ENCODE data around the gene GTF2H2C. TPM values are rescaled to one million over a fixed set of nuclear protein-coding genes. Genes with fewer than 3 reads are reported as not detected.
"Not testable (repeated sequence)": the region's sequence is repeated elsewhere in the genome, so short reads cannot be mapped to it uniquely, and the experiment has no call there.

The GTF2H2C gene
- 39.4 and 44.2 TPM in 2 replicates for polyA plus RNA-seq (2014; cell fraction: cytosol; rRNA removed)
- 37.5 and 39.4 TPM in 2 replicates for polyA plus RNA-seq (2014; cell fraction: nucleus; rRNA removed)

GRCh38 chr5:69559908-69560330, at the start of gene GTF2H2C:
Gene GTF2H2C, plus strand, starts transcription at chr5:69560191. Its CDS starts 4,942 bp downstream, at chr5:69565133.
- DNase-seq (ENCODE audit: low spot score): peak; percentile 74

- no peak for DNase-seq (ENCODE audit: low spot score)
Observed at GRCh38 chr5:69510694-69511093, 49.3 kb upstream of the GTF2H2C start.

GRCh38 chr5:69512740-69513260, 47.2 kb upstream of the GTF2H2C start:
- no peak for DNase-seq (ENCODE audit: low spot score)

GRCh38 chr5:69515570-69515969, 44.4 kb upstream of the GTF2H2C start:
- not testable (repeated sequence) for DNase-seq (ENCODE audit: low spot score)

GRCh38 chr5:69516769-69517168, 43.2 kb upstream of the GTF2H2C start:
- DNase-seq (ENCODE audit: low spot score): no peak

GRCh38 chr5:69517763-69518212, 42.2 kb upstream of the GTF2H2C start:
- no peak for DNase-seq (ENCODE audit: low spot score)

- no peak for DNase-seq (ENCODE audit: low spot score)
Observed at GRCh38 chr5:69519285-69519684, 40.7 kb upstream of the GTF2H2C start.

GRCh38 chr5:69522035-69522434, 38.0 kb upstream of the GTF2H2C start:
- DNase-seq (ENCODE audit: low spot score): no peak

GRCh38 chr5:69525490-69525889, 34.5 kb upstream of the GTF2H2C start:
- no peak for DNase-seq (ENCODE audit: low spot score)

- no peak for DNase-seq (ENCODE audit: low spot score)
Observed at GRCh38 chr5:69526660-69527059, 33.3 kb upstream of the GTF2H2C start.

- DNase-seq (ENCODE audit: low spot score): no peak
Observed at GRCh38 chr5:69527128-69527770, 32.7 kb upstream of the GTF2H2C start.

GRCh38 chr5:69528035-69528434, 32.0 kb upstream of the GTF2H2C start:
- no peak for DNase-seq (ENCODE audit: low spot score)

- DNase-seq (ENCODE audit: low spot score): no peak
Observed at GRCh38 chr5:69528609-69529008, 31.4 kb upstream of the GTF2H2C start.

GRCh38 chr5:69530561-69531405, 29.2 kb upstream of the GTF2H2C start:
- DNase-seq (ENCODE audit: low spot score): no peak

- DNase-seq (ENCODE audit: low spot score): no peak
Observed at GRCh38 chr5:69531406-69531801, 28.6 kb upstream of the GTF2H2C start.

- not testable (repeated sequence) for DNase-seq (ENCODE audit: low spot score)
Observed at GRCh38 chr5:69537911-69538310, 22.1 kb upstream of the GTF2H2C start.

- DNase-seq (ENCODE audit: low spot score): not testable (repeated sequence)
Observed at GRCh38 chr5:69538735-69539134, 21.3 kb upstream of the GTF2H2C start.

- not testable (repeated sequence) for DNase-seq (ENCODE audit: low spot score)
Observed at GRCh38 chr5:69541347-69541746, 18.6 kb upstream of the GTF2H2C start.

GRCh38 chr5:69542838-69543618, 17.0 kb upstream of the GTF2H2C start:
- not testable (repeated sequence) for DNase-seq (ENCODE audit: low spot score)

GRCh38 chr5:69544602-69545001, 15.4 kb upstream of the GTF2H2C start:
- not testable (repeated sequence) for DNase-seq (ENCODE audit: low spot score)
